ENCODE results near the gene SPACA7. TPM values are rescaled to one million over a fixed set of nuclear protein-coding genes. Genes with fewer than 3 reads are reported as not detected.

The SPACA7 gene
- total RNA-seq, 1 experiment from 2014 or later = not detected

DNA sequence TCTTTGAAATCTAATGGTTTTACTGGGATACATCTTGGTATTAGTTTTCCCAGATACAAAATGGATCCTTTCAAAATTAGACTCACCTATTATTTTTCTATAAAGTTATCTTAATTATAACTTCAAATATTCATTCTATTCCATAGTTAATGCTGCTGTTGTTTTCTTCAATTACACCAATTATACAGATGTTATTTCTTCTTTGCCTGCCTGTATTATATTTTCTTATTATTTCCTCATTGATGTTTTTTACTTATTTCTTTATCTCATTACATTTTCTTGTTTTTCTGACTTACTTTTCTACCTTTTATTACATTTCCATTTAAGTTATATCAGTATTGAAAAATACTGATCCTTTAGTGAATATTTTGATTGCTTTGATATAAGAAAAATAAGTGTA is 40.9 kb downstream of the SPACA7 start:
- no peaks in the 10 kb centered on the region for H3K9me3 ChIP-seq (ENCODE audit: low read length)
- H3K36me3 ChIP-seq (ENCODE audit: low read depth, low read length) = no peaks in the 10 kb centered on the region
- no peaks in the 10 kb centered on the region for H3F3A ChIP-seq (ENCODE audit: low read length, unreplicated experiment)
- ChIA-PET POLR2A (ENCODE audit: unreplicated experiment) (no interaction called here), CTCF (no interaction called here)
- H3K27me3 ChIP-seq (ENCODE audit: low read length) = no peaks in the 10 kb centered on the region
- no peaks in the 10 kb centered on the region for H4K20me1 ChIP-seq (ENCODE audit: low read length)
- no peak for TF ChIP-seq EZH2 (IDR thresholded peaks at IDR 0.05; ENCODE audit: low read length, unreplicated experiment)
- TF ChIP-seq, protein P1, sequence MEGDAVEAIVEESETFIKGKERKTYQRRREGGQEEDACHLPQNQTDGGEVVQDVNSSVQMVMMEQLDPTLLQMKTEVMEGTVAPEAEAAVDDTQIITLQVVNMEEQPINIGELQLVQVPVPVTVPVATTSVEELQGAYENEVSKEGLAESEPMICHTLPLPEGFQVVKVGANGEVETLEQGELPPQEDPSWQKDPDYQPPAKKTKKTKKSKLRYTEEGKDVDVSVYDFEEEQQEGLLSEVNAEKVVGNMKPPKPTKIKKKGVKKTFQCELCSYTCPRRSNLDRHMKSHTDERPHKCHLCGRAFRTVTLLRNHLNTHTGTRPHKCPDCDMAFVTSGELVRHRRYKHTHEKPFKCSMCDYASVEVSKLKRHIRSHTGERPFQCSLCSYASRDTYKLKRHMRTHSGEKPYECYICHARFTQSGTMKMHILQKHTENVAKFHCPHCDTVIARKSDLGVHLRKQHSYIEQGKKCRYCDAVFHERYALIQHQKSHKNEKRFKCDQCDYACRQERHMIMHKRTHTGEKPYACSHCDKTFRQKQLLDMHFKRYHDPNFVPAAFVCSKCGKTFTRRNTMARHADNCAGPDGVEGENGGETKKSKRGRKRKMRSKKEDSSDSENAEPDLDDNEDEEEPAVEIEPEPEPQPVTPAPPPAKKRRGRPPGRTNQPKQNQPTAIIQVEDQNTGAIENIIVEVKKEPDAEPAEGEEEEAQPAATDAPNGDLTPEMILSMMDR (conservative IDR thresholded peaks at IDR 0.05; ENCODE audit: low read depth, low read length) = no peak
- TF ChIP-seq EZH2phosphoT487 (IDR thresholded peaks at IDR 0.05; ENCODE audit: borderline replicate concordance, low read length) = no peak
- no peaks in the 10 kb centered on the region for H3K79me2 ChIP-seq (ENCODE audit: low read length)
- H3K9me2 ChIP-seq (replicated peaks; ENCODE audit: low read length) = no peaks in the 10 kb centered on the region
- ATAC-seq (no peak), DNase-seq (no peak)
- intact Hi-C loops (cut with micrococcal nuclease) = no loop called here
- no peak overlapping the region for H3K4me2 ChIP-seq (ENCODE audit: low read length)
- H3K4me1 ChIP-seq (ENCODE audit: insufficient read depth, low read length) = no peaks in the 10 kb centered on the region
- H3K27ac ChIP-seq (ENCODE audit: low read length) = no peak overlapping the region
- no TSS peak for BruUV-seq (replicated peaks)
- no peak overlapping the region for H3K9ac ChIP-seq (ENCODE audit: low read length)
- no peak overlapping the region for H3K4me3 ChIP-seq (ENCODE audit: low read length)
- no peak overlapping the region for H2AFZ ChIP-seq (ENCODE audit: low read length)

DNA sequence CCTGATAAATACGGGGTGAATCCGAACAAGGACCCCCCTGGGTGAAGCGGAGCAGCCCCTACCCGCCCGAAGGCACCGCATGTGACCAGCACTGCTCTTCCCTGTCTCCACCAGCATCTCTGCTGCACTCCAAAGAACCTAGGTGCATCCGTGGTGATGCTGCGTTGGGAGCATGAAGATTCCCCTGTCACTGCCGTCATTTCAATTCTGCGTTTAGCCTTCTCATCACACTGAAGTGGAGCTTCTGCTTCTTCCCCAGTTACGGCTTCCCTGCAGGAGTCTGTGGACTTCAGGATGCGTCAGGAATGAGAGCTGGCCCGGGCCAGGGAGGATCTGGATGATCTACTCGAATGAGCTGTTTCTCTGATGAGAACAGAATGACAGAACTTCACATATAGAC is 47.9 kb downstream of the SPACA7 start:
- H3K36me3 ChIP-seq (ENCODE audit: low read depth, low read length) = no peaks in the 10 kb centered on the region
- H3F3A ChIP-seq (ENCODE audit: low read length, unreplicated experiment) = no peaks in the 10 kb centered on the region
- no peak for ATAC-seq
- BruUV-seq (replicated peaks) = no TSS peak
- no peaks in the 10 kb centered on the region for H3K9me2 ChIP-seq (replicated peaks; ENCODE audit: low read length)
- no peak overlapping the region for H3K27ac ChIP-seq (ENCODE audit: low read length)
- TF ChIP-seq, protein P1 (conservative IDR thresholded peaks at IDR 0.05; ENCODE audit: low read depth, low read length) = no peak
- TF ChIP-seq EZH2phosphoT487 (IDR thresholded peaks at IDR 0.05; ENCODE audit: borderline replicate concordance, low read length) (no peak), EZH2 (IDR thresholded peaks at IDR 0.05; ENCODE audit: low read length, unreplicated experiment) (no peak)
- no peaks in the 10 kb centered on the region for H3K9me3 ChIP-seq (ENCODE audit: low read length)
- peaks cover 16% of the 10 kb centered on the region; the same call in 1 of the 2 replicates for H3K27me3 ChIP-seq (ENCODE audit: low read length)
- H2AFZ ChIP-seq (ENCODE audit: low read length) = no peak overlapping the region
- intact Hi-C loops (cut with micrococcal nuclease) = no loop called here
- no peaks in the 10 kb centered on the region for H3K79me2 ChIP-seq (ENCODE audit: low read length)
- no peaks in the 10 kb centered on the region for H4K20me1 ChIP-seq (ENCODE audit: low read length)
- no peak overlapping the region for H3K9ac ChIP-seq (ENCODE audit: low read length)
- CTCF ChIA-PET = no interaction called here
- no peaks in the 10 kb centered on the region for H3K4me1 ChIP-seq (ENCODE audit: insufficient read depth, low read length)
- no peak overlapping the region for H3K4me2 ChIP-seq (ENCODE audit: low read length)
- no peak for DNase-seq
- no peak overlapping the region for H3K4me3 ChIP-seq (ENCODE audit: low read length)
- POLR2A ChIA-PET (ENCODE audit: unreplicated experiment) = no interaction called here

DNA sequence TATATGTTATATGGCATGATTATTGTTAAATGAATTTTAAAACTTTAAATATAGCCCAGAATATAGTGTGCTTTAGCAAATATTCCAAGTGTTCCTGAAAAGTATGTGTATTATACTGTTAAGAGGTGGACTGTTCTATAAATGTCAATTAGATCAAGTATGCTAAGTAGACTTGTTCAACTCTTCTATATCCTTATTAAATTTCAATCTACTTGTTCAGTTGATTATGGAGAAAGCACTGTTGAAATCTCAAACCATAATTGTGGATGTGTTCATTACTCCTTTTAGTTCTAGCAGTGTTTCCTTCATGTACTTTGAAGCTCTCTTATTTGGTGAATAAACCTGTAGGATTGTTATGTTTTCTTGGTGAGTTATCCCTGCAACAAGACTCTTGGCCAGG is 52.5 kb downstream of the SPACA7 start:
- Histone ChIP-seq H3K27ac (ENCODE audit: low read length) (no peak overlapping the region), H3K9me3 (ENCODE audit: low read length) (no peaks in the 10 kb centered on the region), H3K27me3 (ENCODE audit: low read length) (peaks cover 19% of the 10 kb centered on the region; the same call in 1 of the 2 replicates), H3K4me1 (ENCODE audit: insufficient read depth, low read length) (no peaks in the 10 kb centered on the region), H3F3A (ENCODE audit: low read length, unreplicated experiment) (no peaks in the 10 kb centered on the region), H2AFZ (ENCODE audit: low read length) (no peak overlapping the region), H3K9me2 (replicated peaks; ENCODE audit: low read length) (no peaks in the 10 kb centered on the region), H3K4me3 (ENCODE audit: low read length) (no peak overlapping the region), H3K36me3 (ENCODE audit: low read depth, low read length) (no peaks in the 10 kb centered on the region), H3K9ac (ENCODE audit: low read length) (no peak overlapping the region), H4K20me1 (ENCODE audit: low read length) (no peaks in the 10 kb centered on the region), H3K4me2 (ENCODE audit: low read length) (no peak overlapping the region), H3K79me2 (ENCODE audit: low read length) (no peaks in the 10 kb centered on the region)
- no TSS peak for BruUV-seq (replicated peaks)
- ATAC-seq (no peak), DNase-seq (no peak)
- CTCF ChIA-PET = no interaction called here
- POLR2A ChIA-PET (ENCODE audit: unreplicated experiment) = no interaction called here
- intact Hi-C loops (cut with micrococcal nuclease) = no loop called here
- TF ChIP-seq EZH2 (IDR thresholded peaks at IDR 0.05; ENCODE audit: low read length, unreplicated experiment) = no peak
- no peak for TF ChIP-seq EZH2phosphoT487 (IDR thresholded peaks at IDR 0.05; ENCODE audit: borderline replicate concordance, low read length)
- TF ChIP-seq, protein P1 (conservative IDR thresholded peaks at IDR 0.05; ENCODE audit: low read depth, low read length) = no peak
